Measurements from ENCODE around the gene CACNA1C. TPM values are rescaled to one million over a fixed set of nuclear protein-coding genes. Genes with fewer than 3 reads are reported as not detected.
"Not testable (repeated sequence)": the region's sequence is repeated elsewhere in the genome, so short reads cannot be mapped to it uniquely, and the experiment has no call there.

The CACNA1C gene
- total RNA-seq, 1 experiment from 2014 or later = 0.57 TPM

DNA sequence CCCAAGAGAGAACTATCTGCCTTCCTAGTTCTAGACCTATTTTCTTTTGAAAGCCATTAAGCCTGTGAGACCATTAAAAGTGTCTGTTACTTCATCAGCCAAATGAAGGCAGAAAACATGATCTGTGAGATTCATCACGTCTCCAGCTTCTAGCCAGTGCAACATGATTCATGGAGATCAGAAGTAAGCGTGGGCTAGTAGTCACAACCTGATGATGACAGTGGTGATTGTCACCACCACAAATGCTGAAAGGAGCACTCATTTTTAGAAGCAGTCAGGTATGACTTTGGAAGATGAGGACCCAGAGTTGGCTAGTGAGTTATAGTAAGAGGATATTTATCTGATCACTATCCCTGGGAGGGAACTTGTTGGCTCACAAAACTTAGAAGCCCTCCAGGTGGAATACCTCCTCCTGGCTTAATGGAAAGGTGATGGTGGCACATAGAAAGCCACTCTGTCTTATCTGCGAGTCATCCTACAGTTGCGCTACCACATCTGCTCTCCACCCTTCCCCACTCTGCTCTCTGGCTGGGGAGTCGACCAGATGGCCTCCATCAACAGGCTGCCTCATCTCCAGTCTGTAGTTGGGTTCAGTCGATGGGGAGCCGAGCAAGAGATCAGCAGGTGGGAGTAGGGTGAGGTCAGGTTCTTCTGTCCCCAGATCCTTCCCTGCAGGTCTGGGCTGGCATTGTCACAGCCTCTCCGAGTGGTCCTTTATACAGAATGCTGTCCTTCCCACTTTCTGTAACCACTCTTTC lies 424.4 kb downstream of the CACNA1C start:
- DNase-seq (ENCODE audit: low read depth) = no peak

DNA sequence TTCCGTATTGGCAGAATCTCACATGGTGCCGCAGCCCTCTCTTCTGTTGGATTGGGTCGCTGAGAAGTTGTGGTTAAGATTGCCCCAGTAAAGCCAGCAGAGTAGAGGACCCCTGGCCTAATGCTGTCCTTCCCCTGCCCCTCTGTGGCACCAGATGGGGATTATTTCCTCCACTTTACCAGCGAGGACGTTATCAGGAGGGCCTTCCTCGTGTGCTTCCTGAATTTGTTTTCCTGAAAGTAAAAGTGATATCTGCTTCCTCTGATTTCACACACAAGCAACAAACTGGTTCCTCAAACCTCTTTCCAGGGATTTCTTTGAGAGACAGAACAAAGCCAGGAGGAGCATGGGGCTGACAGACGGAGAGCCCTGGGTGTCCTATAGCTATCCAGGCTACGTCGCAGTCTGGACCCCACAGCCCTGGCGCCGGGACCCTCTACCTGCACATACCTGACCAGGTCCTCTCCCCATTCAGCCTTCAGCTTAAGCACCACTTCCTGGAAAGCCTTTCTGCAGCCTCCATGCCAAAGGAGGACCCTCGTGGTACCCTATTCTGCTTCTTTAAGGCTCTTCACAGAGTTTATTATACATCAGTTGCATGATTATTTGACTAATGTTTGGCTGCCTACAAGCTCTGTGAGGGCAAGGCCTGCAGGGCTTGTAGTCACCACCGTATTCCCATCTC lies 427.2 kb downstream of the CACNA1C start:
- no peak for DNase-seq (ENCODE audit: low read depth)

DNA sequence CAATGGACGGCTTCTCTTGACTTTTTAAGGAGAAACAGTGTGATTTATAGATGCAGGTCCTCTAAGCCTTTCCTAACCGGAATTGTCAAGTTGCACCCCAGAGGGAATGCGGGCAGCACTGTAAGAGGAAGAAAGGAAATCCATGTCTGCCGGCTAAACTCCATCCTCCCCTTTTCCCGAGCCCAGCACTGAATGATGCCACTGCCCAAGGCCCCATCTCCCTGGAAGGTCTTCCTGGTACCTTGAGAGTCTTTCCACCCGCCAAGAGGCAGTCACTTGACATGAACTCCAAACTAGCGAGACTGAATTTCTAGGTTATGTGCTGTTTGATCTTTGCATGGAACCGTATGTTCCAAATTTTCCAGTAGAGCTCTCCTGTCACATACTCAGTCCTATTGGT lies 428.6 kb downstream of the CACNA1C start:
- no peak for DNase-seq (ENCODE audit: low read depth)

DNA sequence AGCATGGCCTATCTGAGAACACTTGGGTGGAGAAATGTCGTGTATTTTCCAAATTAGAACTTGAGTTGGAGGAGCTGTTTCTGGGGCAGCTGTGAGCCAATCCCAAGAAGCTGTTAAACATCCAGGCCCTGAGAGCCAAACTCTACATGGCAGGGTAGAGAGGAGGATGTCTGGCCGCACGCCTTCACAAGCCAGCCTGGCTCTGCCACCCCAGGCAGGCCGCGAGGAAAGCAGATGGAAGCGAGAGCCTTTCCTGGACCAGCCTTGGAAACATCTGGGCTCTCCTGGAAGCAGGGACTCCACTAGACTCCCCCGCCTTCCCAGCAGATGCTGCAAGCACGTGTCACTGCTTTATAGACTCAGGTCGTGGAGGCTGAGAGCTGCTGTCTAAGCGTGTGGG lies 429.2 kb downstream of the CACNA1C start:
- no peak for DNase-seq (ENCODE audit: low read depth)

DNA sequence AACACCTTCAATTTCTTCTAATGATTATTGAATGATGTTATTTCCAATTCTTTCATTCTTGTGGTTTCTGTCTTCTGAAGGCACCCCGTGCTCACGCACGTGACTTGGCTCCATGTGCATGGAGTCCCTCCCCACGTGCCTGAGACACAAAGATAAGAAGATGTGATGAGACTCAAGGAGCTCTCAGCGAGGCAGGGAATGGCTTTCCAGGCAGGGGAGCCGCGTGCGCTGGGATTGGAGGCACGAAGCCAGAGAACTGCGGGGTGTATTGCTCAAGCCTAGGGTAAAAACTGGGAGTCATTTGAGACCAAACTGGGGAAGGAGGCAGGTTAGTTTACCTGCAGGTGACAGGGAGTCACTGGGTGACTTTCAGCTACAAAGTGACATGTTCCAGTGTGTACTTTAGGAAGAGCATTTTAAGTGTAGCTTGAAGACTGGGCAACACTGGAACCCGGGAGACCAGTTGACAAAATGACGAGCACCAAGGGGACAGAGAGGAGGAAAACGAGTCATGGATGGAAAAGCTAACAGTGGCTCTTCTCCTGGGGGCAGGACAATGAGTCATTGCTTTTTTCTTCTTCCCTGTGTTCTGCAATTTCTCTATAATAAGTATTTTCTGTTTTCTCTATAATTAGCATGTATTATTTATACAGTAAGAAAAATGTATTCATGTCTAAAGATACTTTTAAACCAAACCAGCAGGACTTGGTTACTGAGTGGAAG lies 430.3 kb downstream of the CACNA1C start:
- no peak for DNase-seq (ENCODE audit: low read depth)

DNA sequence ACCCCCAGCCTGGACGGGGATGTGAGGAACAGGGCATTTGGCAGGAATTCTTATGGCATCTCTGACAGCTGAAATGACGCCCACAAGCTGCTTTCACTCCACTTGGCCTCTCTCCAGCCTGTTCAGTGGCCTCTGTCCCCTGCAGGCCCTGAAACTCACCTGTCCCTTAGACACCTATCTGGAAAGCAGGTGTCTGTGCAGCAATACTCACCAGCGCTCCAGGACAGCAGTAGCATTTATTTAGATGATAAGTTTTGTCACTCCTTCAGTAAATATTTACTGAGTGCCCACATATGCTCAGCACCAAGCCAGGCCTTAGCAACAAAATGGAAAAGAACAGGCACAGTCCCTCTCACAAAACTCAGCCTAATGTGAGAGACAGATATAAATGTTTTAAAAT lies 430.9 kb downstream of the CACNA1C start:
- no peak for DNase-seq (ENCODE audit: low read depth)

DNA sequence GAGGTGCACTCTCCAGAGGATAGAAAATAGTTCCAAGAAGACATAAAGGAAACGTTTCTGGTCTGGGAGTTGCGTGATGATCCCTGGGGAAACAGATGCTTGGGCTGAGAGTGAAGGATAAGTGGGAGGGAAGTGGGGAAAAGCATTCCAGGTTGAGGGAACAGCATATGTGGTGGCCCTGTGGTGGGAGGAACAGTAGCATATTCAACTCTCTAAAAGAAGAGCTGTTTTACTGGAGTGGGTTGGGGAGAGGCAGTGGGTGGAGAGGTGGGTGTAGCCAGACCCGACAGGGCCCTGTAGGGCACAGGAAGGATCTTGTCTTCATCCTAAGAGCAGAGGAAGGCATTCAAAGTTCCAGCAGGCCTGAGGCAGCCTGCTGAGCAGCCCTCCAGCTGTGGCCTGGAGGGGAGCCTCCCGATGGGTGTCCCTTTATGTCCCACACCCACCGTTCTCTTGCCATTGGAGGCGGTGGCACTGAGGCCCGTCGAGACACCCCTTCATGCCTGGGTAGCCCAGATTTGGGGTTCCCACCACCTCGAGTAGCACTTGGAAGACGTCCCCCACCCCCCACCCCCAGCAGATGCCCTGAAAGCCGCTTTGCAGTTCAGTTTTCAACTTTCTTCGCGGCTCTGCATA lies 431.5 kb downstream of the CACNA1C start:
- no peak for DNase-seq (ENCODE audit: low read depth)

DNA sequence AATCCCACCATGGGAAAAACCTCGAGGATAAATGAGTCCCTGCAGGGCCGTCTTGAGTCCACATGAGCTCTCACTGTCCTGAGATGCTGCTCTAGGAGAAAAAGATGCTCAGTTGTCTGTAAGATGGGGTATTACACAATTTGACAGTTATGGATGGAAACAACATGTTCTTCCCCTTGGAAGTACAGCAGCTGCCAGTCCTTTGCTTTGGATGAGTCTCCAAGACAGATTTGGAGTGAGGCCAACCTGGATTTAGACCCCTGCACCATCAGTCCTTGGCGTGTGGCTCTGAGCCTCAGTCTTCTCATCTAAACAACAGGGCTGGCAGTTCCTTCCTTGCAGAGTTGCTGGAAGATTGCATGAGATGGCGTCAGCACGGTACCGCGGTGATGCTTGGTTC lies 432.9 kb downstream of the CACNA1C start:
- no peak for DNase-seq (ENCODE audit: low read depth)

DNA sequence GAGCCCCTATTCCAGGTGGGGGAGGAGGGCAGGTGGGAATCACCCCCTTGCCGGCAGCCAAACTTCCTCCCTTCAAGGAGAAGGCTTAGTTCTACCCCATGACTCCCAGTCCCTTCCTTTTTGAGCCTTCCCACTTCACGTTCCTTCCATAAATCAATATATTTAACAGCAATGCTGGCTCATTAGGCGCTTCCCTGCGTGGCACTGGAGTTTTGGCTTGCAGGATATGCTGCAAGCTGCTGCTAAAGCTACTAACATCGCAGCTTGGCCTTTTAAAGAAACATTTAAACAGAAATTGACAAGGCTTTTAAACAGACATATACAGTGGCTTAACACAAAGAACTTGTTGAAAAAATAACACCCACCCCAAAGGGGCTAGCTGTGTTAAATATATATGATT lies 434.0 kb downstream of the CACNA1C start:
- no peak for DNase-seq (ENCODE audit: low read depth)

DNA sequence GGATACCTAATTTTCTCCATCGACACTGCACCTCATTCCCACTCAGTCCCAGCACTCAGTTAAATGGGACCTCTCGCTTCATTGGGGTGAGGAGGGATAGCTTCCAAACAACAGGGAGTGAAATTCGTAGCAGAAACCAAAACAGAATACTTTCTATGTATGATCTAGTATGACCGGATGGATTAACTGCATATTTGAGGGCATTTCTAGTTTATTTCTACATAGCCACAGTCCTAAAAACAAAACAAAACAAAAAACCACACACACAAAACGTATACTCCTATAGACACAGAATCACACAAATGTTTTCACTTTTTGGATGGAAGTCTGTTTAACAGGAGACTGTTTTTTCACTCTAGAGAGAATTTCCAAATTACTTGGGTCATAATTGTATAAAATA lies 434.5 kb downstream of the CACNA1C start:
- no peak for DNase-seq (ENCODE audit: low read depth)

DNA sequence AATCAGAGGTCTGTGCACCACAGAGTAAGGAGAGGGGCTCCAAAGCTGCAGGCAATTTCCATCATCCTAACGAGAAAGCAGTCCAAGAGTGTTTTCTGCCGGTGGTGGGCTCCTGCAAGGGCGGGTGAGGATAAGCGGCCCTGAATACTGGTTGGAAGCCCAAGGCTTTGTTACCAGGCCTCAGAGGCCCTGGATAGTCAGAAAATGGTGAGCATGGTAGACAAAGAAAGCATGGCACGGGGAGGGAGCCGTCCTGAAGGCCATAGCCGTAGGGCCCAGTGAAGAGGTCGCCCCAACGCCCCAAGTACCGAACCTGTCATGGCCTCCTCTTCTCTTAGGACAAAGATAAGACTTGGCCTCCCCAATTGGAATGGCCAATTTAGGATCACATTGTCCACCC lies 435.3 kb downstream of the CACNA1C start:
- no peak for DNase-seq (ENCODE audit: low read depth)

DNA sequence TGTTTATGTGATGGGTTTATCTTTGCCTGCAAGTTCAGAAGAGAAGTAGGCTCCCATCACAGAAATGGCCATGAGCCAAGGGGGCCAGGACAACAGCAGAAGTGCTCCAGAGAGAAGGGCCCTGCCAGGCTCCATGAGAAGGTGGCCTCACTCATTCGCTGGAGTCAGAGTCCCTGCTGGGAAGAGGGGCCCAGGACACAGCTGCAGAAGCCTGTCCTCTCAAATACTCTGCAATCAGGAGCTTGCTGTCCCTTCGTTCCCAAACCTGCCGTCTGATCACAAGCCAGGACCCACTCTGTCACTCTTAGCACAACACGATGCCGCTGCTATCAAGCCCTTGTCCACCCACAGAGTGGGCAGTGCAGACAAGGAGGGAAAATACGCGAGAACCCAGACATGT lies 435.8 kb downstream of the CACNA1C start:
- DNase-seq (ENCODE audit: low read depth) = no peak

DNA sequence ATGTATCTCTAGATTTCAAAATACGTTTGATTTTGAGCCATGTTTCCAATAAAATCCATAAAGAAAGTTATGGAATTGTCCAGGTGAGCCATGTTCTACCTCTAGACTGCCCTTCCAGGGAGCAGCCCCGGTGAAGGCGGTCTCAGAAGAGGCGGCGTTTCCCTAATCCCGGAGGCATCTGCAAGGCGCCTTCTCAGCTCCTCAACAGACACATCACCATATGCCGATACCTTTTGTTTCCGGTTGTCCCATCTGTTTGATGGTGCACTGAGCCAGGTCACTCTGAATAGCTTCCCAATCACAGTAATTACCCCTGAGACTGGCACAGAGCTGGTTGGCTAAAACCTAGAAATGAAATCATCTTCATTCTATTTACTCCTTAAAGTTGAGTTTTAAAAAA lies 436.5 kb downstream of the CACNA1C start:
- DNase-seq (ENCODE audit: low read depth) = no peak

DNA sequence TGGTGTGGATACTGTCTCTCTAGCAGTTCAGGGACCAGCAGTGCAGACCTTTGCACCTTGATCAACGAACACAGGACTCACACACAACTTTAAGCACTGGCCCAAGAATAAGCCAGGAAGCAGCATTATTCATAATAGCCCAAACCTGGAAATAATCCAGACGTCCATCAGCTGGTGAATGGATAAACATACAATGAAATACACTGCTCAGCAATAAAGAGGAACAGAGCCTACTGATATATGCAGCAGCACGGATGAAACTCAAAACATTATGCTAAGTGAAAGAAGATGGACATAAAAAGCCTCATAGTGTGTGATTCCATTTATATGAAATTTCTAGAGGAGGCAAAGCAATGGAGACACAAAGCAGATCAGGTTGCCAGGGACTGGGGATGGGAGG lies 438.0 kb downstream of the CACNA1C start:
- DNase-seq (ENCODE audit: low read depth) = no peak

DNA sequence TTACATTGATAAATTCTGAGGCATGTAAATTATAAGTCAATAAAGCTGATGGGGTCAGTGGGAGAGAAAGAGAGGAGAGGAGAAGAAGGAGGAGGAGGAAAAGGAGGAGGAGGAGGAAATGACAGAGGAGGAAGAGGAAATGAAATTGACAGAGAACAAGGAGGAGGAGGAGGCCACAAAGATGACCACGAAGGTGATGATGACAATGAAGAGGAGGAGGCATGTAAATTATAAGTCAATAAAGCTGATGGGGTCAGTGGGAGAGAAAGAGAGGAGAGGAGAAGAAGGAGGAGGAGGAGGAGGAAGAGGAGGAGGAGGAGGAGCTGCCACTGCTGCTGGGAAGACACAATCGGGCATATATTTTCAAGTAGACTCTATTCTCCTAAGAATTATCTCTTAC lies 438.6 kb downstream of the CACNA1C start:
- not testable (repeated sequence) for DNase-seq (ENCODE audit: low read depth)

DNA sequence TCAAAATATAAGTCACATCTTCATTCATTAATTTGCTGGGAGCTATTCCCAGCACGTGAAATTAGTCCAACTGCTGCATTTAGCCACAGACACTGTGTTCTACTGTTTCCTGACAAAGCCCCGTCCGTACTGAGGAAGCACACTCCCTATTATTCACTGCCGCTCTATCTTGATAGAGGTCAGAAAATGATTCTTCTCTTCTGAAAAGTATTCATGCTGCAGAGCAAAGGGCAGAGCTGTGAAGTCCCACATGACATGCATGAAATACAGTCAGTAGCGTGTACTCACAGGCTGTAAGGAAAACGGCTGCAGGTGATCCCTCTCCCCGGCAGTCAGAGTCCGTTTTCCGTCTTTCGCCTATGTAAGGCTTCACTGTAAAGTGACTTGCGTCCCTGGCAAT lies 439.4 kb downstream of the CACNA1C start:
- no peak for DNase-seq (ENCODE audit: low read depth)

DNA sequence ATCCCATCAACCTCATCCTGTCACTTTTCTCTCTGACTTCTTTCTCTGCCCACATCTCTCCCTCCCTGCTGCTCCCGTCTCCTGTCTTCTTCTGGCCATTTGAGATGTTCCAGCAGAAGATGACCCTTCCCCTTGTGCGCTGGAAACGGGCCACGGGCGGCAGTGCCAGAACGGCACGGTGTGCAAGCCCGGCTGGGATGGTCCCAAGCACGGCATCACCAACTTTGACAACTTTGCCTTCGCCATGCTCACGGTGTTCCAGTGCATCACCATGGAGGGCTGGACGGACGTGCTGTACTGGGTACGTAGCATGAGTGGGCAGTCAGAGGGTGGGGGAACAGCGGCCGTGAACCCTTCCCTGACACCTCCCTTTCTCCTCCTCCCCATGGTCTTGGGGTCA lies 440.3 kb downstream of the CACNA1C start:
- DNase-seq (ENCODE audit: low read depth) = no peak

DNA sequence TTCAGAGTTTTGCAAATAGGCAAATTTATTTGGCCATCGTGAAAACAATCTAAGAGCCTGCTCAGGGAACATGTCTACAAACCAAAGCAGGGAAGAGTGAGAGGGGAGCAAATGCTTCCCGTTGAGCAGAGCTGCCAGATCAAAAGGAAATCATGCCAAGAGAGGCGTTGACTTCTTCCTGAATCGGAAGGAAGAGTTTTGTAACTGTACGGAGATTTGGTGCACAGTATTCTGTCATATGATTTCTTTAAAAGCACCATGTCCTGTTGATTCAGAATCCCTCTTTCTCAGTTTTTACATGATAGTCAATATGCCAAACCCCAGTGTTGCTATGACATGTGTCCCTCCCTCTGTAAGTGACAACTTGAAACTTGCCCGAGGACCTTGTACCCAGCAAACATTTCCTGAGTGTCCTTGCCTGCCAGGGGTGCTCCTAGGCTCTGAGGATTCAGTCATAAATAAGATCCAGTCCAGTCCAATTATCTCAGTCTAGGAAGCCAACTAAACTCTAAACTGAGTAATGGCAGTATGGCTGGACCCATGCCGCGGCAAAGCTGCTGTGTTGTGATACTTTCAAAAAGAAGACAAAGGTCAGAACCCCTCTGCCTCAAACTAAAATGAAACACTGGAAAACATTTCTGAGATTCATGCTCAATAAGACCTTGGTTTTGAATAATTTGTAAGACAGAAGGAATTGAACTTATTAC lies 441.9 kb downstream of the CACNA1C start:
- no peak for DNase-seq (ENCODE audit: low read depth)

DNA sequence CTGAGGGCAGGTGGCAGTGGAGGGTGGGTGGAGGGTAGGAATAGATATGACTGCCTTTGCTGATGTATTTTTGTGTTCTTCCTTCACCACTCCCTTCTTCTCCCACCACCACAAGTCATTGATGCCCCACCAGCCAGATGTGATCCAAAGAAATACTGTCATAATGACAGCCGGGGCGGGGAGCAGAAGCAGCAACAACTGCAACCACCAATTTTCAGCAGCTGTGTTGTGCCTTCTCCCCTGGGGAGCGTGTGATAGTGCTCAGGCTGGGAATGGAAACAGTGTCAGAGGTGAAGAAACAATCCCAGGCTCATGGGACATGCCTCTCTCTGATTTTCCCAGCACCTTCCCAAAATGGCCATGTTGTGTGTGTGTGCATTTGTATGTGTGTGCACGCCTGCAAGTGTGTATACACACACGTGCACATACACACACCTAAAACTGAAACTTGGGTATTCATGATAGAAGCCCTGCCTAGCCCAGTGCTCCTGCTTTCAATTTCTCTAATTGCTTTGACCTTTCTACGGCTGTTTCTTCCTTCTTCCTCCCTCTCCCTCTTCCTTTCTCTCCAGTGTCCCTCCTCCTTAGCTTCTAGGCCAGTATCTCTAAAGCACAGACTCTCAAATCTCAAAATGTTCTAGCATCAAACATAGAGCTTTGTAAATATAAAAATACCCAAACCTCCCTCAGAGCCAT lies 442.8 kb downstream of the CACNA1C start:
- no peak for DNase-seq (ENCODE audit: low read depth)

DNA sequence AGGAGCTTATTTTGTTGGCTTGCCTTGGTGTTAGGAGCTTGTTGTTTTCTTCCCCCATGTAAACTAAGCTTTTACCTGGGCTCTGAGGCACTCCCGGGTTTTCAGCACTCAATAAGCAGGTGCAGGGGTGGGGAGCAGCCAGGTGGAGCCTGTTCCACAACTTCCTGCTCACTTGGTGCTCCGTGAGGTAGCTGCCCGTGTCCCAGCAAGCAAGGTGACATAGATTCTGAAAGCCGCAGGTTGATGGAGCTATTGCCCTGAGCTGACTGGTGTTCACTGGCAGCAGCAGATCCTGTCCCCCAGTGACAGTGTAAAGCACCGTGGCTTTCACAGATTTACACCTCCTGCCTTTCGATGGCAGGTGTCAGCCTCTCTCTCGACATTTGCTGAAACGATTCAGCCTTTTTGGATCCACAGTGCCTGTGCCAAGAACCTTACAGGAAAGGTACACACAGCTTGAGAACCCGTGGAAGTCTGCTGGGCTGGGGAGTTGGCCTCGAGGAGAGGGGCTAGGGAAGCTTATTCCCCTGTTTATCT lies 446.2 kb downstream of the CACNA1C start:
- DNase-seq (ENCODE audit: low read depth) = no peak
